Activated naive CD8-positive, alpha-beta T cell treated with anti-CD3 and anti-CD28 coated beads, Interleukin-2, amount 10 ng/mL, durations not matched to agents 7 days and 5 days (primary cell): ENCODE data around the gene MCF2L. TPM values are rescaled to one million over a fixed set of nuclear protein-coding genes. Genes with fewer than 3 reads are reported as not detected.

Experiments
- total RNA-seq, 2 experiments: library from RNA; stranded (reverse); gene quantifications; one replicate each; pipeline ENCODE4 v1.2.3, GENCODE V29; 2021

MCF2L gene
- total RNA-seq, 2 experiments from 2014 or later = 9.3 to 11.5 TPM

Other genes with a start within 250 kb of the MCF2L start
- gene F7, start 136.6 kb downstream of the MCF2L start, total RNA-seq = under 1 TPM in 1 of 2 experiments, not detected in 1; 0.31 TPM
- gene F10, start 153.6 kb downstream of the MCF2L start, total RNA-seq = not detected
- not detected for gene PROZ, start 189.4 kb downstream of the MCF2L start, total RNA-seq
- 10 to 100 TPM; 59.3 to 60.8 TPM for gene PCID2, start 239.5 kb downstream of the MCF2L start, total RNA-seq
- gene CUL4A, start 240.4 kb downstream of the MCF2L start, total RNA-seq = 10 to 100 TPM; 66.0 to 66.3 TPM